Lung (tissue), 12 donors: Measurements from ENCODE around the gene CFAP100. TPM values are rescaled to one million over a fixed set of nuclear protein-coding genes. Genes with fewer than 3 reads are reported as not detected.

ENCODE experiments used
- ATAC-seq: fragments of 200-7000 bp; cut with Tn5 transposase; one replicate; pipeline ENCODE4 v1.9.1; 2020; ENCODE audit warnings: moderate number of reproducible peaks; ENCODE audit not compliant: insufficient read depth, low FRiP score
- DNase-seq, 3 donors: peaks; one replicate each; pipeline ENCODE4 v3.0.0-alpha.2; 2013 to 2017
- H3K27ac ChIP-seq, 2 donors: one replicate each; pipeline ENCODE4 v1.5.1; 2013; ENCODE audit warnings: mild to moderate bottlenecking in 2 of 2, moderate library complexity in 2 of 2, control low read depth in 1 of 2, inconsistent platforms in 1 of 2, low read depth in 1 of 2, low read length in 1 of 2
- H3K27me3 ChIP-seq, 3 donors: one replicate each; pipeline ENCODE4 v1.5.1; 2013; ENCODE audit warnings: low read length in 2 of 3; ENCODE audit not compliant: control insufficient read depth in 3 of 3, insufficient read depth in 3 of 3
- H3K36me3 ChIP-seq, 4 donors: one replicate each; pipeline ENCODE4 v1.5.1; 2013; ENCODE audit warnings: low read length in 4 of 4, mild to moderate bottlenecking in 1 of 4, moderate library complexity in 1 of 4; ENCODE audit not compliant: control insufficient read depth in 4 of 4, insufficient read depth in 4 of 4
- H3K4me1 ChIP-seq, 5 donors: one replicate each; pipeline ENCODE4 v1.5.1; 2013; ENCODE audit warnings: low read length in 5 of 5, mild to moderate bottlenecking in 2 of 5, moderate library complexity in 1 of 5; ENCODE audit not compliant: control insufficient read depth in 5 of 5, insufficient read depth in 5 of 5
- H3K4me3 ChIP-seq: one replicate; pipeline ENCODE4 v1.5.1; 2013; ENCODE audit warnings: mild to moderate bottlenecking, control low read depth, moderate library complexity
- H3K9ac ChIP-seq, 2 donors: one replicate each; pipeline ENCODE4 v1.5.1; 2013; ENCODE audit warnings: low read length in 2 of 2, control low read depth in 1 of 2; ENCODE audit not compliant: insufficient read depth in 1 of 2
- H3K9me3 ChIP-seq, 4 donors: one replicate each; pipeline ENCODE4 v1.5.1; 2013; ENCODE audit warnings: low read length in 3 of 4, mild to moderate bottlenecking in 1 of 4, moderate library complexity in 1 of 4; ENCODE audit not compliant: control insufficient read depth in 4 of 4, insufficient read depth in 3 of 4
- CTCF ChIP-seq: IDR thresholded peaks from 2 replicates; pipeline ENCODE4 v1.5.1; 2012; ENCODE audit warnings: mild to moderate bottlenecking; ENCODE audit errors: control extremely low read depth, extremely low read depth
- WGBS, 2 donors: extraction: QIAGEN DNeasy Blood & Tissue Kit; methylation state at CpG; one replicate each; pipeline ENCODE4 v1.1.7; 2013; 5-methylcytosine and 5-hydroxymethylcytosine counted together
- polyA plus RNA-seq, 2 donors: library from polyadenylated mRNA; stranded (reverse); fragments of 200-250 nt; gene quantifications; one replicate each; pipeline ENCODE4 v1.2.1, GENCODE V29; 2013
- total RNA-seq, 2 donors: library from RNA; depleted of rRNA in 1 of 2; stranded (reverse); fragments of >200 nt in 1 of 2; gene quantifications; one replicate each; pipeline ENCODE4 v1.2.1, GENCODE V29; 2014 to 2021
- donor health status: control.
- donor health status: control.
- donor health status: Bipolar disorder and iron deficiency.
- donor health status: healthy.
- donor health status: DM: yes; HTN: yes; CAD: no.

The CFAP100 gene
- total and polyA plus RNA-seq, 4 donors = 7.7 to 31.9 (median 11.5) TPM

GRCh38 chr3:126464494-126464893, 69.8 kb downstream of the CFAP100 start:
- WGBS, 2 donors = 67 to 82% methylated on average over 4 of the region's 4 CpGs
- no peak overlapping the region for H3K4me3 ChIP-seq
- peaks cover 23 to 79% (median 55%) of the 10 kb centered on the region in 4 donors for H3K36me3 ChIP-seq
- TF ChIP-seq CTCF = no peak
- H3K4me1 ChIP-seq = peaks cover 0 to 11% (median 0%) of the 10 kb centered on the region in 5 donors
- H3K27me3 ChIP-seq = no peaks in the 10 kb centered on the region
- DNase-seq = peak in 1 of 3 donors; percentile 0
- H3K9me3 ChIP-seq = peaks cover 0 to 2% (median 0%) of the 10 kb centered on the region in 4 donors
- no peak overlapping the region for H3K9ac ChIP-seq
- no peak overlapping the region for H3K27ac ChIP-seq
- no peak for ATAC-seq

GRCh38 chr3:126464997-126465396, 70.3 kb downstream of the CFAP100 start:
- no peak overlapping the region for H3K4me3 ChIP-seq
- no peak overlapping the region for H3K27ac ChIP-seq
- H3K9me3 ChIP-seq = peaks cover 0 to 2% (median 0%) of the 10 kb centered on the region in 4 donors
- peaks cover 21 to 79% (median 58%) of the 10 kb centered on the region in 4 donors for H3K36me3 ChIP-seq
- H3K27me3 ChIP-seq = no peaks in the 10 kb centered on the region
- ATAC-seq (no peak), DNase-seq (peak in 1 of 3 donors; percentile 4)
- H3K9ac ChIP-seq = no peak overlapping the region
- TF ChIP-seq CTCF = no peak
- peaks cover 0 to 15% (median 0%) of the 10 kb centered on the region in 5 donors for H3K4me1 ChIP-seq
- WGBS, 2 donors = 95 to 97% methylated on average over 11 of the region's 11 CpGs

- Histone ChIP-seq H3K36me3 (peaks cover 23 to 81% (median 59%) of the 10 kb centered on the region in 4 donors), H3K9me3 (peaks cover 0 to 2% (median 0%) of the 10 kb centered on the region in 4 donors), H3K27ac (peak overlapping the region in 1 of 2 donors; percentile 50), H3K4me3 (no peak overlapping the region), H3K27me3 (no peaks in the 10 kb centered on the region), H3K4me1 (peaks cover 0 to 15% (median 0%) of the 10 kb centered on the region in 5 donors), H3K9ac (no peak overlapping the region)
- WGBS, 2 donors = 30 to 63% methylated on average over 16 of the region's 16 CpGs
- no peak for TF ChIP-seq CTCF
- ATAC-seq (no peak), DNase-seq (peak in 1 of 3 donors; percentile 10)
These were observed 71.3 kb downstream of the CFAP100 start for GRCh38 chr3:126465928-126466544.
